Measurements from ENCODE around the gene BTBD2. TPM values are rescaled to one million over a fixed set of nuclear protein-coding genes. Genes with fewer than 3 reads are reported as not detected.
"Not testable (repeated sequence)": the region's sequence is repeated elsewhere in the genome, so short reads cannot be mapped to it uniquely, and the experiment has no call there.

Gene BTBD2
- total and polyA plus RNA-seq, 4 experiments from 2014 or later = 2.8 to 59.4 (median 29.4) TPM

- H3K36me3 ChIP-seq (ENCODE audit: insufficient read depth, low read length) = peaks cover 30% of the 10 kb centered on the region
- H3K27me3 ChIP-seq (ENCODE audit: insufficient read depth, low read length) = no peaks in the 10 kb centered on the region
- Mint-ChIP-seq H3K36me3 (peaks cover 0 to 22% of the 10 kb centered on the region in 2 donors), H3K27me3 (no peaks in the 10 kb centered on the region), H3K9me3 (no peaks in the 10 kb centered on the region), H3K4me1 (peaks cover 15 to 43% (median 29%) of the 10 kb centered on the region in 4 donors), H3K4me3 (no peak overlapping the region), H3K27ac (peak overlapping the region in 2 of 7 donors; percentile 18 to 68)
- POLR2A ChIA-PET (ENCODE audit: partially characterized antibody) = interaction anchor here (1.2 to 8.4 kb wide), 2 partner anchors 14 to 17 kb away, joined by 4 to 124 read pairs; partner anchors contain the start of gene MKNK2
- no peak for DNase-seq
- intact Hi-C loops (cut with micrococcal nuclease) = no loop called here
- CTCF ChIA-PET (ENCODE audit: partially characterized antibody) = interaction anchor here (0.6 to 1.7 kb wide), 2 partner anchors 10 to 18 kb away, joined by 4 to 5 read pairs; no protein-coding TSS in a partner anchor
- no peak overlapping the region for H3K4me3 ChIP-seq (ENCODE audit: low read length in 2 of 2)
- peaks cover 47% of the 10 kb centered on the region for H3K4me1 ChIP-seq (ENCODE audit: insufficient read depth, low read length)
- H3K9me3 ChIP-seq (ENCODE audit: control insufficient read depth in 1 of 2, low read length in 2 of 2) = no peaks in the 10 kb centered on the region
- no peak overlapping the region for H3K27ac ChIP-seq (ENCODE audit: low read depth, low read length)
These were observed 20.9 kb upstream of the BTBD2 start for GRCh38 chr19:2036424-2036823.

DNA sequence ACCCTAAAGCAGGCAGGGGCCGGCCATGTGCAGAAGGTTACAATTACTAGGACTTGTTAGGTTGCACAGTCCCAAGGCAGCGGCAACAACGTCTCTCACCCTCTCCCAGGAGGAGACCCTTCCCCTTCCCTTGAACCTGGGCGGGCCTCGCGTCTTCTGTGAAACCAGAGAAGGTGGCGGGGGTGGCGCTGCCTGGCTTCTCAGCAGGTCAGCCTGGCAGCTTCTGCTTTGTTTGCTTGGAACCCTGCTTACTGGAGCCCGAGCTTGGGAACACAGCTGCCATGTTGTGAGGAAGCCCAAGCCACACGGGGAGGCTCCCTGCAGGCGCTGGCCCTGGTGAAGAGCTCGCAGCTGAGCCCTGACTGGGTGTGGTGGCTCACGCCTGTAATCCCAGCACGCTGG lies 20.1 kb upstream of the BTBD2 start:
- H3K27ac ChIP-seq (ENCODE audit: low read depth, low read length) = no peak overlapping the region
- Mint-ChIP-seq H3K27ac (peak overlapping the region in 4 of 7 donors; percentile 65 to 91 (median 71)), H3K27me3 (no peaks in the 10 kb centered on the region), H3K36me3 (peaks cover 0 to 16% of the 10 kb centered on the region in 2 donors), H3K4me1 (peaks cover 16 to 36% (median 26%) of the 10 kb centered on the region in 4 donors), H3K9me3 (no peaks in the 10 kb centered on the region), H3K4me3 (peak overlapping the region in 1 of 8 donors; percentile 61)
- intact Hi-C loops (cut with micrococcal nuclease) = no loop called here
- H3K27me3 ChIP-seq (ENCODE audit: insufficient read depth, low read length) = no peaks in the 10 kb centered on the region
- ChIA-PET CTCF (ENCODE audit: partially characterized antibody) (interaction anchor here (0.6 to 2.3 kb wide), 4 partner anchors 9 to 89 kb away, joined by 3 to 8 read pairs (median 4); no protein-coding TSS in a partner anchor), POLR2A (ENCODE audit: partially characterized antibody) (interaction anchor here (0.7 to 8.4 kb wide), 10 partner anchors 14 to 247 kb away, joined by 3 to 124 read pairs (median 4); partner anchors contain the start of gene MKNK2)
- DNase-seq = no peak
- H3K4me1 ChIP-seq (ENCODE audit: insufficient read depth, low read length) = peaks cover 39% of the 10 kb centered on the region
- H3K36me3 ChIP-seq (ENCODE audit: insufficient read depth, low read length) = peaks cover 22% of the 10 kb centered on the region
- no peak overlapping the region for H3K4me3 ChIP-seq (ENCODE audit: low read length in 2 of 2)
- H3K9me3 ChIP-seq (ENCODE audit: control insufficient read depth in 1 of 2, low read length in 2 of 2) = no peaks in the 10 kb centered on the region

GRCh38 chr19:2034729-2035589 lies 19.4 kb upstream of the BTBD2 start:
- peaks cover 16% of the 10 kb centered on the region for H3K36me3 ChIP-seq (ENCODE audit: insufficient read depth, low read length)
- intact Hi-C loops (cut with micrococcal nuclease) = no loop called here
- Mint-ChIP-seq H3K4me3 (peak overlapping the region in 2 of 8 donors; percentile 42 to 61), H3K9me3 (no peaks in the 10 kb centered on the region), H3K27ac (peak overlapping the region; percentile 52 to 91 (median 73)), H3K36me3 (peaks cover 0 to 12% of the 10 kb centered on the region in 2 donors), H3K27me3 (no peaks in the 10 kb centered on the region), H3K4me1 (peaks cover 16 to 36% (median 26%) of the 10 kb centered on the region in 4 donors)
- DNase-seq = peak; percentile 52 to 85 (median 57)
- CTCF ChIA-PET (ENCODE audit: partially characterized antibody) = interaction anchor here (1.4 to 2.3 kb wide), 3 partner anchors 9 to 89 kb away, joined by 3 to 8 read pairs (median 5); no protein-coding TSS in a partner anchor
- peaks cover 35% of the 10 kb centered on the region for H3K4me1 ChIP-seq (ENCODE audit: insufficient read depth, low read length)
- POLR2A ChIA-PET (ENCODE audit: partially characterized antibody) = interaction anchor here (0.7 to 2.1 kb wide), 14 partner anchors 8 to 248 kb away, joined by 3 to 7 read pairs (median 4); partner anchors contain the start of gene BTBD2
- H3K4me3 ChIP-seq (ENCODE audit: low read length in 2 of 2) = no peak overlapping the region
- H3K27ac ChIP-seq (ENCODE audit: low read depth, low read length) = no peak overlapping the region
- H3K9me3 ChIP-seq (ENCODE audit: control insufficient read depth in 1 of 2, low read length in 2 of 2) = no peaks in the 10 kb centered on the region
- no peaks in the 10 kb centered on the region for H3K27me3 ChIP-seq (ENCODE audit: insufficient read depth, low read length)

GRCh38 chr19:2034253-2034652 lies 18.7 kb upstream of the BTBD2 start:
- Mint-ChIP-seq H3K27ac (peak overlapping the region in 4 of 7 donors; percentile 18 to 77 (median 55)), H3K4me1 (peaks cover 16 to 36% (median 26%) of the 10 kb centered on the region in 4 donors)
- H3K4me3 Mint-ChIP-seq; H3K27ac ChIP-seq (ENCODE audit: low read depth, low read length); H3K27me3 ChIP-seq (ENCODE audit: insufficient read depth, low read length); intact Hi-C loops (cut with micrococcal nuclease); H3K36me3 Mint-ChIP-seq; H3K4me3 ChIP-seq (ENCODE audit: low read length in 2 of 2); H3K36me3 ChIP-seq (ENCODE audit: insufficient read depth, low read length); H3K27me3 Mint-ChIP-seq; H3K9me3 ChIP-seq (ENCODE audit: control insufficient read depth in 1 of 2, low read length in 2 of 2); H3K9me3 Mint-ChIP-seq; DNase-seq: not testable (repeated sequence)
- CTCF ChIA-PET (ENCODE audit: partially characterized antibody) = interaction anchor here (2.3 kb wide), 1 partner anchor 14 kb away, joined by 8 read pairs; no protein-coding TSS in a partner anchor
- POLR2A ChIA-PET (ENCODE audit: partially characterized antibody) = interaction anchor here (0.9 to 2.1 kb wide), 8 partner anchors 9 to 92 kb away, joined by 3 to 7 read pairs (median 5); partner anchors contain the start of gene BTBD2
- H3K4me1 ChIP-seq (ENCODE audit: insufficient read depth, low read length) = peaks cover 35% of the 10 kb centered on the region

GRCh38 chr19:2033825-2034159 lies 18.3 kb upstream of the BTBD2 start:
- no peak for DNase-seq
- H3K4me1 Mint-ChIP-seq = peaks cover 16 to 36% (median 24%) of the 10 kb centered on the region in 4 donors
- Histone ChIP-seq H3K9me3 (ENCODE audit: control insufficient read depth in 1 of 2, low read length in 2 of 2) (no peaks in the 10 kb centered on the region), H3K4me1 (ENCODE audit: insufficient read depth, low read length) (peaks cover 35% of the 10 kb centered on the region), H3K27me3 (ENCODE audit: insufficient read depth, low read length) (no peaks in the 10 kb centered on the region), H3K36me3 (ENCODE audit: insufficient read depth, low read length) (peaks cover 6% of the 10 kb centered on the region), H3K27ac (ENCODE audit: low read depth, low read length) (no peak overlapping the region), H3K4me3 (ENCODE audit: low read length in 2 of 2) (no peak overlapping the region)
- peak overlapping the region in 2 of 7 donors; percentile 41 to 69 for H3K27ac Mint-ChIP-seq
- peaks cover 0 to 5% of the 10 kb centered on the region in 2 donors for H3K36me3 Mint-ChIP-seq
- no peak overlapping the region for H3K4me3 Mint-ChIP-seq
- intact Hi-C loops (cut with micrococcal nuclease) = no loop called here
- ChIA-PET POLR2A (ENCODE audit: partially characterized antibody) (interaction anchor here (1.8 to 2.1 kb wide), 4 partner anchors 9 to 18 kb away, joined by 5 to 7 read pairs (median 6); partner anchors contain the start of gene BTBD2), CTCF (ENCODE audit: partially characterized antibody) (interaction anchor here (2.3 kb wide), 1 partner anchor 13 kb away, joined by 8 read pairs; no protein-coding TSS in a partner anchor)
- H3K27me3 Mint-ChIP-seq = no peaks in the 10 kb centered on the region
- no peaks in the 10 kb centered on the region for H3K9me3 Mint-ChIP-seq

DNA sequence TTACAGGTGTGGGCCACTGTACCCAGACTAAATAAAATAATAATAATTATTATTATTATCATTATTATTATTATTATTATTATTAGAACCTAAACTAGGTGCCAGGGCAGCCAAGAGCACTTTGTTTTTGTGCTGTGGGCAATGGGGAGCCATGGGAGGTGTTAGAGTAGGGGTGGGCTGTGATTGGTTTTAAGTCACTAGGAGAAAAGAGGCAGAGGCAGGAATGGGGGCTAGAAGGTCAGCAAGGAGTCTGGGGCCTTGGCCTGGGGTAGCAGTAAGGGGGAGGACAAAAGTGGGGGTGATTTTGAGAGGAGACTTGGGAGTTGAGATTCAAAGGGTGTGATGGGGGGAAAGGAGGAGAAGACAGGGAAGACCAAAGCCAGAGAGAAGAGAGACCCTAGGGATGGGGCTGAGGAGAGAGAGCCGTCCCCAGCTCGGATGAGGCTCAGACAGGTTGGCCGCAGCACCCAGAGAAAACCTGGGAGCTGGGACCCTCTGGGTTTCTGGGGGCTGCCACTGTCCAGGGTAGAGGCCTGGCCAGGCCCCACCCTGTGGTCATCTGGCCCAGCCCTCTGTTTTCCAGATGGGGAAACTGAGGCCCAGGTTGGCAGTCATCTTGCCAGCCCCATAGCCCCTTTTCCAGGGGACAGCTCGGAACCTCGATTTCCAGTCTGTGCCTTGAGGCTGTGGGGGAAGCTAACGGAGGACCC lies 17.8 kb upstream of the BTBD2 start:
- H3K4me3 ChIP-seq (ENCODE audit: low read length in 2 of 2) = no peak overlapping the region
- POLR2A ChIA-PET (ENCODE audit: partially characterized antibody) = interaction anchor here (1.8 to 4.1 kb wide), 4 partner anchors 8 to 17 kb away, joined by 5 to 38 read pairs (median 8); partner anchors contain the start of gene BTBD2
- no peaks in the 10 kb centered on the region for H3K27me3 ChIP-seq (ENCODE audit: insufficient read depth, low read length)
- CTCF ChIA-PET (ENCODE audit: partially characterized antibody) = interaction anchor here (2.3 to 3.7 kb wide), 2 partner anchors 13 to 14 kb away, joined by 8 to 15 read pairs; no protein-coding TSS in a partner anchor
- H3K36me3 ChIP-seq (ENCODE audit: insufficient read depth, low read length) = peaks cover 2% of the 10 kb centered on the region
- intact Hi-C loops (cut with micrococcal nuclease) = no loop called here
- Mint-ChIP-seq H3K27ac (peak overlapping the region in 4 of 7 donors; percentile 76 to 82 (median 79)), H3K9me3 (no peaks in the 10 kb centered on the region), H3K36me3 (peaks cover 0 to 4% of the 10 kb centered on the region in 2 donors), H3K4me1 (peaks cover 16 to 36% (median 25%) of the 10 kb centered on the region in 4 donors), H3K4me3 (peak overlapping the region in 4 of 8 donors; percentile 26 to 63 (median 40)), H3K27me3 (no peaks in the 10 kb centered on the region)
- H3K4me1 ChIP-seq (ENCODE audit: insufficient read depth, low read length) = peaks cover 35% of the 10 kb centered on the region
- H3K9me3 ChIP-seq (ENCODE audit: control insufficient read depth in 1 of 2, low read length in 2 of 2) = no peaks in the 10 kb centered on the region
- no peak for DNase-seq
- H3K27ac ChIP-seq (ENCODE audit: low read depth, low read length) = no peak overlapping the region
